Pancreas (tissue), 10 donors: ENCODE results near the gene SPTSSB. TPM values are rescaled to one million over a fixed set of nuclear protein-coding genes. Genes with fewer than 3 reads are reported as not detected.

Source experiments
- ATAC-seq, 4 donors: fragments of 200-7000 bp; cut with Tn5 transposase; one replicate each; pipeline versions ENCODE4 v1.8.0 to v1.9.1; 2020; ENCODE audit warnings: mild to moderate bottlenecking in 4 of 4, moderate library complexity in 4 of 4
- DNase-seq, 6 donors: peaks; one replicate each; pipeline ENCODE4 v3.0.0-alpha.2; 2020
- FAIRE-seq: peaks from 2 replicates; lab custom pipeline; 2012; peaks lifted over from hg19 to GRCh38; lab: Jason Lieb, UNC
- H3K27ac ChIP-seq, 4 donors: fragments of 200-600 bp; sonication (generic); 1 replicate in 3 of 4; 2 replicates in 1 of 4; pipeline versions ENCODE4 v1.5.0 to v1.8.0; 2020
- H3K27me3 ChIP-seq, 4 donors: fragments of 200-600 bp; one replicate each; pipeline ENCODE4 v1.8.0; 2021
- H3K36me3 ChIP-seq, 3 donors: fragments of 200-600 bp; sonication (generic) in 1 of 3; one replicate each; pipeline versions ENCODE4 v1.5.0 to v1.8.0; 2020 to 2021
- H3K4me1 ChIP-seq, 3 donors: fragments of 200-600 bp; one replicate each; pipeline ENCODE4 v1.8.0; 2021
- H3K4me3 ChIP-seq, 4 donors: fragments of 200-600 bp; sonication (generic) in 2 of 4; one replicate each; pipeline versions ENCODE4 v1.5.0 to v1.8.0; 2020 to 2021
- H3K9me3 ChIP-seq, 4 donors: fragments of 200-600 bp; one replicate each; pipeline ENCODE4 v1.8.0; 2021
- WGBS, 2 donors: extraction: QIAGEN DNeasy Blood & Tissue Kit; methylation state at CpG; one replicate each; pipeline ENCODE4 v1.1.7; 2013; 5-methylcytosine and 5-hydroxymethylcytosine counted together
- intact Hi-C, 3 donors: fragments of 100-400 bp; cut with DNase I; formaldehyde crosslinking; loops; one replicate each; pipeline versions ENCODE4 v1.11.1 to v1.14.2; 2022
- polyA plus RNA-seq, 2 donors: library from polyadenylated mRNA; stranded (reverse); fragments of 200-250 nt; gene quantifications; one replicate each; pipeline ENCODE4 v1.2.3, GENCODE V29; 2013
- total RNA-seq, 6 donors: library from RNA; stranded (reverse); fragmentation: NEBNext Ultra II Directional in 4 of 6; extraction: Animal tissue kit (Norgen Biotek cat#: 25700) in 4 of 6; gene quantifications; one replicate each; pipeline versions ENCODE4 v1.2.1 to v1.2.4, GENCODE V29; 2021 to 2023
- TF ChIP-seq, protein P1 (sequence below), 4 donors: fragments of 200-600 bp; sonication (generic) in 3 of 4; IDR thresholded peaks; one replicate each; pipeline versions ENCODE4 v1.5.0 to v1.8.0; 2021; ENCODE audit warnings: antibody characterized with exemption in 4 of 4
- donor health status: healthy with polysubstance abuse.
- donor health status: DM: no; HTN: no; CAD: no; lungs with moderate emphysema.
- donor health status: DM: no; HTN: no; CAD: no.
- donor health status: control.
- donor health status: control.
- donor health status: Bipolar disorder and iron deficiency.
- donor health status: DM: yes; HTN: yes; CAD: no.
- donor health status: DM: no; HTN: no; CAD: no.
- donor health status: DM: no; HTN: no; CAD: no.
- donor health status: DM: yes; HTN: yes; CAD: no.

SPTSSB gene, protein sequence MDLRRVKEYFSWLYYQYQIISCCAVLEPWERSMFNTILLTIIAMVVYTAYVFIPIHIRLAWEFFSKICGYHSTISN
- total RNA-seq, result 1 to 10 TPM in 3 of 6 donors, under 1 TPM in 3; 0.23 to 6.6 (median 1.2) TPM
- polyA plus RNA-seq, result 1 to 10 TPM; 1.2 to 8.0 TPM

DNA sequence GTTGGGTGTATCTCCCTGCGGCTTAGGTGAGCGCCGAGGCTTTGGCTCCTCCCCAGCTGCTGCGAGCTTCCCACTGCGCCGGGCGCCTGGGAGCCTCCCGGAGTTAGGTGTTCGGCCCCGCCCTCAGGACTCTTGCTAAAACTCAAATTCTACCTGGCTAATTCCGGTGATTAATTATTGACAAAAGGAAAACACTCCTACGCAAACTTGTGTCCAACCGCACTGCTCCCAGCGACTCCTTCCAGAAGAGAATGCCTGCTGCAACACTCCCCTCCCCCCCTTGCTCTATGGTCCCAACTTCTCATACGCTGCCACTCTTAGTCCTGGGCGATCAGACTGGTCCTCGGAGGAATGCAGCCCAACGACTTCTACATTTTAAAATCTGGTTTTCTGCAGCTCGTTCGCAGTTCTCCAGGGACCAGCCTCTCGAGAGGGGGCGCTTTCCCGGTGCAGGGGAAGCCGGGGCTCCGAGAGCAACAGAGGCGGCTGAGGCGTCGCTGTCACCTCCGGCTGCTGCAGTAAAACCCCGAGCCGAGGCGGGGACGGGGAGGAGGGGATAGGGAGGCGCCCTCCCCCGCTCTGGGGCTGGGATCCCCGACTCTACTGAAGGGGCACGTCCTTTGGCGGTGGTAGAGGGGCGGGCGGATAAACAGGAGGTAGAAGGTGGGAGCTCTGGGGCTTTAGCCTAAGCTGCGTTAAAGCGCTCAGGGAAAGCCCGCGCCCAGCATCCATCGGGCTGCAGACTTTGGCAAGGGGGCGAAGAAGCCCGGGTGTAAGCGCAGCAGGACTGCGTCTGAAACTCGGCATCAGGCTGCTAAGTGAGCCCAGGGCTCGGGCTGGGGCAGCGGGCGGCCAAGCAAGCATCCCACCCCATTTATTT, at the start of gene SPTSSB:
TSS of gene SPTSSB (minus strand) at position 77 of the 880 bp plus-strand sequence. CDS start 25,194 bp downstream, outside the sequence.
- no peak for FAIRE-seq
- peak; percentile 32 to 80 (median 52) for DNase-seq
- H3K4me3 ChIP-seq, result peak within 1 kb of the TSS; percentile 26 to 49 (median 30)
- no peaks in the 10 kb centered on the region for H3K9me3 ChIP-seq
- peak; percentile 54 to 84 (median 76) for ATAC-seq
- intact Hi-C loops, result no loop called here
- TF ChIP-seq, protein P1, sequence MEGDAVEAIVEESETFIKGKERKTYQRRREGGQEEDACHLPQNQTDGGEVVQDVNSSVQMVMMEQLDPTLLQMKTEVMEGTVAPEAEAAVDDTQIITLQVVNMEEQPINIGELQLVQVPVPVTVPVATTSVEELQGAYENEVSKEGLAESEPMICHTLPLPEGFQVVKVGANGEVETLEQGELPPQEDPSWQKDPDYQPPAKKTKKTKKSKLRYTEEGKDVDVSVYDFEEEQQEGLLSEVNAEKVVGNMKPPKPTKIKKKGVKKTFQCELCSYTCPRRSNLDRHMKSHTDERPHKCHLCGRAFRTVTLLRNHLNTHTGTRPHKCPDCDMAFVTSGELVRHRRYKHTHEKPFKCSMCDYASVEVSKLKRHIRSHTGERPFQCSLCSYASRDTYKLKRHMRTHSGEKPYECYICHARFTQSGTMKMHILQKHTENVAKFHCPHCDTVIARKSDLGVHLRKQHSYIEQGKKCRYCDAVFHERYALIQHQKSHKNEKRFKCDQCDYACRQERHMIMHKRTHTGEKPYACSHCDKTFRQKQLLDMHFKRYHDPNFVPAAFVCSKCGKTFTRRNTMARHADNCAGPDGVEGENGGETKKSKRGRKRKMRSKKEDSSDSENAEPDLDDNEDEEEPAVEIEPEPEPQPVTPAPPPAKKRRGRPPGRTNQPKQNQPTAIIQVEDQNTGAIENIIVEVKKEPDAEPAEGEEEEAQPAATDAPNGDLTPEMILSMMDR (IDR thresholded peaks at IDR 0.05), result no peak
- H3K36me3 ChIP-seq, result no peaks in the 10 kb centered on the region
- H3K27ac ChIP-seq, result peak within 1 kb of the TSS in 1 of 4 donors; percentile 40
- peaks cover 0 to 3% (median 0%) of the 10 kb centered on the region in 3 donors for H3K4me1 ChIP-seq
- WGBS, 2 donors, result 1% methylated on average over 53 of the region's 53 CpGs
- no peaks in the 10 kb centered on the region for H3K27me3 ChIP-seq

DNA sequence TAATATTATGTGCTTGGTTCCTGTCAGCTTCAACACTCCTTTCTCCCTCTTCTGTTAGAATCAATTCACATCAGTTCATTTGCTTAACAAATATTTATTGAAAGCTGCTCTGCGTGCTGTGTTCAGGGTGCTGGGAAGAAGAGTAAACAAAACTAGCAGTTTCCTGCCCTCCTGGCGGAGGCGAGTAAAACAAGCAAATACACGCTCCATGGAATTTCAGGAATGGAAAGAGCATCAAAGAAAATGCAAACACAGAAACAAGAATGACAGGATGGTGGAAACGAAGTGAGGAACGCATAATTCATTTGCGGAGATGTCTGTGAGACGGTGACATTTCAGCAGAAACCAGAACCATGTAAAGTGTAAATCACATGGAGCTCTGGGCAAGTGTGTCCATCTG, 49.4 kb upstream of the SPTSSB start:
- intact Hi-C loops, result loop anchor here in 1 of 3 donors (10.0 kb wide), 1 partner anchor 326 kb away; no protein-coding TSS in a partner anchor
- ATAC-seq, result peak in 3 of 4 donors; percentile 63 to 80 (median 68)
- Histone ChIP-seq H3K9me3 (no peaks in the 10 kb centered on the region), H3K36me3 (no peaks in the 10 kb centered on the region), H3K27ac (no peak overlapping the region), H3K27me3 (no peaks in the 10 kb centered on the region), H3K4me3 (no peak overlapping the region), H3K4me1 (peaks cover 0 to 7% (median 5%) of the 10 kb centered on the region in 3 donors)
- DNase-seq, result peak in 1 of 6 donors; percentile 20
- TF ChIP-seq, protein P1 (IDR thresholded peaks at IDR 0.05), result peak in 1 of 4 donors; percentile 10
- WGBS, 2 donors, result 20 to 23% methylated on average over 8 of the region's 8 CpGs
- no peak for FAIRE-seq

DNA sequence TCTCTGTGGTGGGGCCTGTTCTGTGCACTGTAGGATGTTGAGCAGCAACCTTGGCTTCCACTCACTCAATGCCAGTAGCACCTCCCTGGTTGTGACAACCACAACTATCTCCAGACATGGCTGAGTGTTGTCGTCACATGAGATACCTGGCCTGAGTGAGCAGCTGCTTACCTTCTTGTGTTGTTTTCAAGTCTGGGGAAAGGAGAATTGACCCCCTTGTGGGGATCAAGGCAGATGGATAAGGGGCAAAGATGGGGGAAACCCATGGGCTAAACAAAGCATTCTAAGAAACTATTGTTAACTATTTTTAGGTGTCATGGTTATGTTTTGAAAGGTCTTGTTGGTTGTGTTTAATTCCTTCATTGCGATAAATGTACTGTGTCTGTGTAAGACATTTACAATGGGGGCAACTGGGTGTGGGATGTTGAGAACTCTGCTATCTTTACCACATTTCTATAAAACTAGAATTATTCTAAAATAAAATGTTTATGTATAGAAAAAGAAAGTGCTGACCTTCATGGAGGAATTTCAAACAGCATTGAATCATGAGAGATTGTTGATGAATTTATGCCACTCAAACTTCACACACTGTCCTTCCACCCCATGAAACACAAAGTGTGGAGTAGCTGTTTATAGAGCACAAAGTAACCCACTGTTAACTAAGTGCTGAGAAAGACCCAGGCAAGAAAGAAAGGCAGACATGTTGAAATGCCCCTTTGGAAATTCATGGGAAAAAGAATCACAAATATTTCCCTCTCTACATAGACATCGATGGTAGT, 48.4 kb upstream of the SPTSSB start:
- peaks cover 6 to 10% (median 7%) of the 10 kb centered on the region in 3 donors for H3K4me1 ChIP-seq
- no peaks in the 10 kb centered on the region for H3K27me3 ChIP-seq
- no peak overlapping the region for H3K4me3 ChIP-seq
- ATAC-seq (no peak), DNase-seq (no peak), FAIRE-seq (no peak)
- no peak overlapping the region for H3K27ac ChIP-seq
- intact Hi-C loops, result loop anchor here in 1 of 3 donors (10.0 kb wide), 1 partner anchor 325 kb away; no protein-coding TSS in a partner anchor
- H3K9me3 ChIP-seq, result no peaks in the 10 kb centered on the region
- H3K36me3 ChIP-seq, result no peaks in the 10 kb centered on the region
- WGBS, 2 donors, result 78 to 79% methylated on average over 3 of the region's 3 CpGs
- TF ChIP-seq, protein P1 (IDR thresholded peaks at IDR 0.05), result no peak

DNA sequence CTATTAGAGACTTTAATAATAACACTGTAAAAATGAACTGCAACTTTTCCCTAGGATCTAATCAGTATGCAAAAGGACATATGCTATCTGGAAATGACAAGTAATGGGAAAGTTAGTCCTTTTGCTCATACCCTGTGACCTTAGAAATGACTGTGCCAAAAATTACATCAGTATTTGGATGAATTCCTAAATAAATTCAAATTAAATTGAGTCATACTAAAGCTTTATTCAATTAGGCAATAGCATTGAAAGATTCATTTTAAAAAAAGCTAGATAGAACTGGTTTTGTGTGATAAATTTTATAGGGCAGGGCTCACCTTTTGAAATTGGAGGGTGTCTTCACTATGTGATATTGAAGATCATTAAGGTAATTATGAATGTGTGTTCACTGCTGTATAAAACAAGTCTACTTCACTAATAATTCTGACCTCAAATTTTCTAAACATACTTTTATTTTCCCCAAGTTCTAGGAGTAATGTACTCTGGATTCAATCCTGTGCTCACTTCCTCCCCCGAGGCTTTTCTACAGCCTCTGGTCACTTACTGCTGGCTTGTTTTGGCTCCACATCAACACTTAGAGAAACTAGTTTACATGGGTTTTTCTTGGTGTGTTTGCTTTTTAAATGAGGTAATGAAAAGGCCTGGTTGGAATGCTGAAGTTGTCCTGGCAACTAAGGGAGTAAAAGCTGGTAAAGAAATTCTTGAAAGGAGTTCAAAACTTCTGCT, 44.4 kb upstream of the SPTSSB start:
- peak overlapping the region; percentile 46 to 84 (median 68) for H3K27ac ChIP-seq
- FAIRE-seq (no peak), DNase-seq (peak in 3 of 6 donors; percentile 23 to 41 (median 28)), ATAC-seq (peak; percentile 80 to 90 (median 86))
- WGBS, 2 donors, result 3 to 5% methylated on average over 1 of the region's 1 CpG
- no peaks in the 10 kb centered on the region for H3K36me3 ChIP-seq
- H3K4me1 ChIP-seq, result peaks cover 6 to 19% (median 7%) of the 10 kb centered on the region in 3 donors
- H3K9me3 ChIP-seq, result no peaks in the 10 kb centered on the region
- TF ChIP-seq, protein P1 (IDR thresholded peaks at IDR 0.05), result no peak
- intact Hi-C loops, result no loop called here
- H3K4me3 ChIP-seq, result no peak overlapping the region
- H3K27me3 ChIP-seq, result no peaks in the 10 kb centered on the region
